ENCODE results near the gene ANKRD6.

GRCh38 chr6:89637960-89638319 is 205.0 kb downstream of the ANKRD6 start:
- TF ChIP-seq EZH2phosphoT487 (IDR thresholded peaks at IDR 0.05; ENCODE audit: low read depth, severe bottlenecking, unreplicated experiment) = no peak
- TF ChIP-seq CTCF (IDR thresholded peaks at IDR 0.05; ENCODE audit: poor library complexity) = no peak
